Stomach (tissue), 9 donors: ENCODE measurements around the gene HMGN1. TPM values are rescaled to one million over a fixed set of nuclear protein-coding genes. Genes with fewer than 3 reads are reported as not detected.

Source experiments
- DNase-seq, 2 donors: peaks; one replicate each; pipeline versions ENCODE4 v3.0.0 to v3.0.0-alpha.2; 2013 to 2019
- H3K27ac ChIP-seq, 5 donors: fragments of 200-600 bp in 4 of 5; sonication (generic) in 4 of 5; one replicate each; pipeline ENCODE4 v1.5.1; 2013 to 2019; ENCODE audit warnings: mild to moderate bottlenecking in 1 of 5, moderate library complexity in 1 of 5
- H3K27me3 ChIP-seq, 3 donors: fragments of 200-600 bp; sonication (generic); one replicate each; pipeline ENCODE4 v1.5.1; 2017 to 2019; ENCODE audit warnings: mixed run types in 1 of 3
- H3K36me3 ChIP-seq, 4 donors: fragments of 200-600 bp; sonication (generic); 1 replicate in 3 of 4; 2 replicates in 1 of 4; pipeline ENCODE4 v1.5.1; 2016 to 2019
- H3K4me1 ChIP-seq, 4 donors: fragments of 200-600 bp; sonication (generic); one replicate each; pipeline ENCODE4 v1.5.1; 2016 to 2019
- H3K4me3 ChIP-seq, 4 donors: fragments of 200-600 bp; sonication (generic) in 3 of 4; one replicate each; pipeline ENCODE4 v1.5.1; 2016 to 2019; ENCODE audit warnings: mild to moderate bottlenecking in 1 of 4
- H3K9me3 ChIP-seq, 4 donors: fragments of 200-600 bp; sonication (generic); one replicate each; pipeline ENCODE4 v1.5.1; 2016 to 2019
- CTCF ChIP-seq, 7 experiments: fragments of 450-650 bp in 4 of 7; fragments of 200-600 bp in 3 of 7; sonication (generic) in 3 of 7; IDR thresholded peaks; one replicate each; pipeline ENCODE4 v1.5.1; 2016 to 2019; ENCODE audit warnings: antibody characterized with exemption in 7 of 7, control low read depth in 2 of 7, mild to moderate bottlenecking in 1 of 7
- EP300 ChIP-seq: sonication (generic); formaldehyde crosslinking; IDR thresholded peaks from one replicate; pipeline ENCODE4 v1.6.1; 2017; ENCODE audit warnings: antibody characterized with exemption
- POLR2A ChIP-seq, 4 donors: fragments of 450-650 bp; IDR thresholded peaks; one replicate each; pipeline ENCODE4 v1.6.1; 2016; ENCODE audit warnings: antibody characterized with exemption in 4 of 4, control low read depth in 2 of 4, mild to moderate bottlenecking in 1 of 4, moderate library complexity in 1 of 4
- POLR2AphosphoS5 ChIP-seq, 3 donors: sonication (generic); formaldehyde crosslinking; IDR thresholded peaks; one replicate each; pipeline ENCODE4 v1.6.1; 2016; ENCODE audit warnings: antibody characterized with exemption in 3 of 3
- WGBS, 5 donors: extraction: QIAGEN DNeasy Blood & Tissue Kit in 3 of 5; methylation state at CpG; one replicate each; pipeline versions ENCODE4 v1.1.5 to v1.1.7; 2013 to 2018; 5-methylcytosine and 5-hydroxymethylcytosine counted together
- intact Hi-C: fragments of 100-400 bp; cut with DNase I; formaldehyde crosslinking; loops from one replicate; pipeline ENCODE4 v1.15.1; 2023; ENCODE audit warnings: low total_unique reads
- polyA plus RNA-seq, 3 donors: library from polyadenylated mRNA; stranded (reverse); fragments of 200-250 nt; gene quantifications; one replicate each; pipeline ENCODE4 v1.2.3, GENCODE V29; 2013
- total RNA-seq, 5 donors: library from RNA; depleted of rRNA; stranded (reverse); fragments of >200 nt; gene quantifications; one replicate each; pipeline versions ENCODE4 v1.1.0 to v1.2.3, GENCODE V29; 2014 to 2016
- donor health status: healthy with polysubstance abuse.
- donor health status: Bipolar disorder and iron deficiency.
- donor health status: healthy.

Gene HMGN1
- total and polyA plus RNA-seq, 8 donors, result 39.1 to 321 (median 131) TPM

- Histone ChIP-seq H3K27ac (peak overlapping the region; percentile 91 to 98 (median 97)), H3K9me3 (no peaks in the 10 kb centered on the region), H3K4me1 (peaks cover 17 to 54% (median 34%) of the 10 kb centered on the region in 4 donors), H3K27me3 (no peaks in the 10 kb centered on the region), H3K36me3 (peaks cover 3 to 39% (median 30%) of the 10 kb centered on the region in 4 donors), H3K4me3 (peak overlapping the region; percentile 70 to 95 (median 94))
- DNase-seq, result peak; percentile 92 to 97
- WGBS, 5 donors, result 1 to 4% (median 1%) methylated on average over 20 to 57 of the region's 65 CpGs
- no peak for TF ChIP-seq EP300
- no peak for TF ChIP-seq POLR2A (IDR thresholded peaks at IDR 0.05)
- peak in 1 of 3 donors; percentile 61 for TF ChIP-seq POLR2AphosphoS5 (IDR thresholded peaks at IDR 0.05)
- TF ChIP-seq CTCF (IDR thresholded peaks at IDR 0.05), result no peak
- intact Hi-C loops, result no loop called here
Observed at GRCh38 chr21:39312112-39313041, 36.5 kb downstream of the HMGN1 start.

GRCh38 chr21:39311164-39311563, 37.7 kb downstream of the HMGN1 start:
- H3K27ac ChIP-seq, result no peak overlapping the region
- 93 to 96% (median 94%) methylated on average over 7 of the region's 7 CpGs for WGBS, 5 donors
- H3K4me1 ChIP-seq, result peaks cover 17 to 46% (median 32%) of the 10 kb centered on the region in 4 donors
- intact Hi-C loops, result no loop called here
- H3K27me3 ChIP-seq, result no peaks in the 10 kb centered on the region
- peaks cover 3 to 43% (median 30%) of the 10 kb centered on the region in 4 donors for H3K36me3 ChIP-seq
- no peak for DNase-seq
- no peaks in the 10 kb centered on the region for H3K9me3 ChIP-seq
- no peak overlapping the region for H3K4me3 ChIP-seq
- TF ChIP-seq POLR2AphosphoS5 (IDR thresholded peaks at IDR 0.05) (no peak), EP300 (no peak), POLR2A (IDR thresholded peaks at IDR 0.05) (no peak), CTCF (IDR thresholded peaks at IDR 0.05) (no peak)

GRCh38 chr21:39307466-39307865, 41.4 kb downstream of the HMGN1 start:
- DNase-seq, result no peak
- H3K36me3 ChIP-seq, result peaks cover 7 to 69% (median 51%) of the 10 kb centered on the region in 4 donors
- TF ChIP-seq POLR2A (IDR thresholded peaks at IDR 0.05) (no peak), CTCF (IDR thresholded peaks at IDR 0.05) (no peak), EP300 (no peak), POLR2AphosphoS5 (IDR thresholded peaks at IDR 0.05) (no peak)
- H3K27ac ChIP-seq, result no peak overlapping the region
- no peaks in the 10 kb centered on the region for H3K27me3 ChIP-seq
- intact Hi-C loops, result no loop called here
- H3K4me3 ChIP-seq, result no peak overlapping the region
- no peaks in the 10 kb centered on the region for H3K9me3 ChIP-seq
- peaks cover 8 to 38% (median 25%) of the 10 kb centered on the region in 4 donors for H3K4me1 ChIP-seq
- WGBS, 5 donors, result 80 to 94% (median 90%) methylated on average over 1 of the region's 1 CpG

GRCh38 chr21:39300587-39300986, 48.3 kb downstream of the HMGN1 start:
- Histone ChIP-seq H3K4me1 (peaks cover 0 to 14% (median 6%) of the 10 kb centered on the region in 4 donors), H3K4me3 (no peak overlapping the region), H3K27ac (no peak overlapping the region), H3K36me3 (peaks cover 15 to 84% (median 75%) of the 10 kb centered on the region in 4 donors), H3K27me3 (no peaks in the 10 kb centered on the region), H3K9me3 (peaks cover 0 to 10% (median 1%) of the 10 kb centered on the region in 4 donors)
- DNase-seq, result no peak
- TF ChIP-seq POLR2AphosphoS5 (IDR thresholded peaks at IDR 0.05) (no peak), CTCF (IDR thresholded peaks at IDR 0.05) (no peak), POLR2A (IDR thresholded peaks at IDR 0.05) (no peak), EP300 (no peak)
- 97 to 100% (median 100%) methylated on average over 3 of the region's 3 CpGs for WGBS, 5 donors
- intact Hi-C loops, result no loop called here
